H1 (cell line): Measurements from ENCODE around the gene CADPS. TPM values are rescaled to one million over a fixed set of nuclear protein-coding genes. Genes with fewer than 3 reads are reported as not detected.

Experiments
- ATF3 ChIP-seq: IDR thresholded peaks from 2 replicates; pipeline ENCODE4 v1.6.1; 2011; ENCODE audit warnings: low read depth, mild to moderate bottlenecking, low read length; ENCODE audit not compliant: insufficient read depth
- BACH1 ChIP-seq: IDR thresholded peaks from 2 replicates; pipeline ENCODE4 v1.6.1; 2012; ENCODE audit warnings: low read length, improper control_type of control experiment
- CHD2 ChIP-seq: IDR thresholded peaks from 2 replicates; pipeline ENCODE4 v1.6.1; 2012; ENCODE audit warnings: low read length, improper control_type of control experiment
- CHD7 ChIP-seq: fragments of 300-600 bp; sonication (generic); IDR thresholded peaks from 2 replicates; pipeline ENCODE4 v1.7.1; 2012; ENCODE audit warnings: low read length, moderate library complexity, mild to moderate bottlenecking, inconsistent platforms; ENCODE audit not compliant: insufficient replicate concordance
- CREB1 ChIP-seq: IDR thresholded peaks from 2 replicates; pipeline ENCODE4 v1.6.1; 2012; ENCODE audit warnings: inconsistent platforms
- EGR1 ChIP-seq: IDR thresholded peaks from 2 replicates; pipeline ENCODE4 v1.6.1; 2011; ENCODE audit warnings: low read depth, low read length, borderline replicate concordance
- MAFK ChIP-seq: IDR thresholded peaks from 2 replicates; pipeline ENCODE4 v1.6.1; 2012; ENCODE audit warnings: low read depth, mild to moderate bottlenecking, improper control_type of control experiment, low read length
- NRF1 ChIP-seq: IDR thresholded peaks from 2 replicates; pipeline ENCODE4 v1.6.1; 2011; ENCODE audit warnings: mild to moderate bottlenecking, low read depth, low read length, improper control_type of control experiment
- SIX5 ChIP-seq: IDR thresholded peaks from 2 replicates; pipeline ENCODE4 v1.6.1; 2011; ENCODE audit warnings: mild to moderate bottlenecking, low read depth, low read length
- polyA plus RNA-seq, 7 experiments: library from polyadenylated mRNA; depleted of rRNA in 3 of 7; stranded (reverse) in 5 of 7; unstranded in 2 of 7; fragments of >200 nt in 5 of 7; fragments of 200-250 nt in 2 of 7; gene quantifications; 1 replicate in 5 of 7; 2 replicates in 1 of 7; 4 replicates in 1 of 7; pipeline versions ENCODE4 v1.2.1 to v1.2.3, GENCODE V29; 2011 to 2013; ENCODE audit warnings: missing spikeins in 2 of 7, mixed read lengths in 2 of 7
- total RNA-seq: library from RNA; stranded (reverse); fragmentation: NEBNext Ultra II Directional; extraction: Animal tissue kit (Norgen Biotek cat#: 25700); gene quantifications from 2 replicates; pipeline ENCODE4 v1.2.1, GENCODE V29; 2021

The CADPS gene
- total and polyA plus RNA-seq, 2 of the 8 experiments (the other 6 are each of a cell fraction or from before 2014, with no cell fraction given), result 7.1 to 10.2 TPM

GRCh38 chr3:62615258-62615849, 259.9 kb downstream of the CADPS start (continued):
- TF ChIP-seq EGR1, result no peak
- TF ChIP-seq ATF3, result no peak
- TF ChIP-seq CHD2, result no peak
- no peak for TF ChIP-seq CHD7
- no peak for TF ChIP-seq MAFK
- no peak for TF ChIP-seq NRF1
- no peak for TF ChIP-seq BACH1
- no peak for TF ChIP-seq CREB1
- no peak for TF ChIP-seq SIX5
